DMS153 treated with DMSO at 0.1 percent for 48 hours (cell line): ENCODE results near the gene CAMTA1.
"Not testable (repeated sequence)": the region's sequence is repeated elsewhere in the genome, so short reads cannot be mapped to it uniquely, and the experiment has no call there.

Experiments
- DNase-seq: peaks from one replicate; lab custom pipeline; 2025; ENCODE audit not compliant: unreplicated experiment; lab: John Stamatoyannopoulos, UW

CAMTA1 gene

DNA sequence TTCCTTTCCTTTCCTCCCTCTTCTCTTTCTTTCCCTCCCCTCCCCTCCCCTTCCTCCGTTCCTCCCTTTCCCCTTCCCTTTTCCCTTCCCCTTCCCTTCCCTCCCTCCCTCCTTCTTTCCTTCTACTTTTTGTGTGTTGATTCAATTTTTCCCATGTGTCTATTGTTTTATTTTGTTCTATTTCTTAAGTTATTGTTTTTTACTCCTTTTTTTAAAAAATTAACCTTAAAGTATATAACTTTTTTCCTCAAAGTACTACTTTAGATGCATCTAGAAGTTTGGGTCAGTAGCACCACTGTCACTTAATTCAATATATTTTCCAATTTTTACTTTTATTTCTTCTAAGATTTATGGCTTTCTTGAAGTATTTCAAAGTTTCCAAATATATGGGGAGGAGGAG lies 537.7 kb downstream of the CAMTA1 start:
- no peak for DNase-seq

DNA sequence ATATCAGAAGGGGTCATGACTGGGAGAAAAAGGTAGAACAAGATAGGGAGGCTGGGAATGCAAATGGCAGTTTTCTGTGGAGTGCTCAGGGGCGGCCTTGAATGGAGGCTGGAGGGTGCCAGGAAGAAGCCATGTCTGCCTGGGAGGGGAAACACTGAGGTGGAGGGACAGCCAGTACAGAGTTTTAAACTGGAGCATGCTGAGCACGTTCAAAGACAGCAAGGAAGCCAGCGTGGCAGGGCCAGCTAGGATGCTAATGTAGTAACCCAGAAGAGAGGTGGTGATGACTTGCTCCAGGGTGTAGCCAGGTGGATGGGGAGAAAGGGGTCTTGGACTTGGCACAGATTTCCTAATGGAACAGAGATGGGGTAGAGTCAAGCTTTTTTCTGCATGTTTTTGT lies 540.0 kb downstream of the CAMTA1 start:
- DNase-seq, result no peak

DNA sequence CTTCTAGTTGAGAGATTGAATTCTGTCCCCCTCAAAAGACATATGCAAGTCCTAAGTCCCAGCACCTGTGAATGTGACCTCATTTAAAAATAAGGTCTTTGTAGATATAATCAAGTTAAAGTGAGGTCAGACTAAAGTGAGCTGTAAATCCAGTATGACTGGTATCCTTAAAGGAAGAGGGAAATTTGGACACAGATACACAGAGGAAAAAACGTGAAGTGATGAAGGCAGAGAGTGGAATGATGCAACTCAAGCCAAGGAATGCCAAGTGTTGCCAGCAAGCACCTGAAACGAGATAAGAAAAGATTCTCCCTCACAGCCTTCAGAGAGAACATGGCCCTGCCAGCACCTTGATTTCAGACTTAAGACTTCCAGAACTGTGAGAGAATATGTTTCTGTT lies 541.1 kb downstream of the CAMTA1 start:
- no peak for DNase-seq

DNA sequence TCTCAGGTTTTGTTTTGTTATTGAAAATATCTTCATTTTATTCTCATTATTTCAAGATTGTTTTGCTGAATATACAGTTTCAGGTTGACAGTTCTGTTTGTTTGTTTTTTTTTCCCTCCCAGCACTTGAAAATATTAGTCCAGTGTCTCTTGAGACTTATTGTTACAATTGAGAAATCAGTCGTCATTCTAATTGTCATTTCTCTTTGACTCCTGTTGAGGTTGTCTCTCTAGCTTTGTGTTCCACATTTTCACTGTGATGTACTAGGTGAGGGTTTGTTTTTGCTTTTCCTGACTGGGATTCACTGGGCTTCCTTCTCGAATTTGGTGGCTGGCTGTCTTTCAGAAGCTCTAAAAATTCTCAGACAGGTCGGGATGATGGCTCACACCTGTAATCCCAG lies 542.6 kb downstream of the CAMTA1 start:
- no peak for DNase-seq

DNA sequence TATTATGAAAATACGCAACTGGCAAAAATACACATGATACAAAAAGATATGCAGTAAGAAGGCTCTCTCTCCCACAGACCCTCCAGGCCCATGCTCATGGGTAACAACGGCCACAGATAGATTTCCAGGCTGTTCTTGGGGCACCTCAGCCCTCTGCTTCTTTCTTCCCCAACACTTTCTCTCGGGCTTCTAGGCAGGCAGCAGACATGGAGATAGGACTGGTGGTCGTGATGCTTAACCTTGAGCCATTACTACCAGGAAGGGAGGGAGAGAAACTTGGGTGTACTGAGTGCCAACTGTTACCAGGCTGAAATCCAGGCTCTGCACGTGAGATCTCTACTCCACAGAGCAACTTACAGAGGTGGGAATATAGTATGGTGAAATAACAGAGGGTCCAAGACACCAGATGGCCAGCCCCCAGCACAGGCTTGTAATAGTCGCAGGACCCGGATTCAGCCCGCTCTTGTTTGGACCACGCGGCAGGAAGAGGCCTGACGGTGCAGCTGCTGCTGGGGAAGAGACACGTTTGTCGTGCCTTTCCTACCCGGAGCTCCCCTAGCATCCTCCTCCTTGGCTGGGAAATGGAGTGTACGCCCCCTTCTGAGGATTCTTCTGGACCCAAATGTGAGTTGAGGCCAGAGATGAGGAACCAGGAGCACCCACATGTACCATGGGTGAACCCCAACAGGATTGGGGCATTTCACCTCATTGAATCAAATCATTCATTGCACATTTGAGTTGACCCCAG lies 544.8 kb downstream of the CAMTA1 start:
- no peak for DNase-seq

DNA sequence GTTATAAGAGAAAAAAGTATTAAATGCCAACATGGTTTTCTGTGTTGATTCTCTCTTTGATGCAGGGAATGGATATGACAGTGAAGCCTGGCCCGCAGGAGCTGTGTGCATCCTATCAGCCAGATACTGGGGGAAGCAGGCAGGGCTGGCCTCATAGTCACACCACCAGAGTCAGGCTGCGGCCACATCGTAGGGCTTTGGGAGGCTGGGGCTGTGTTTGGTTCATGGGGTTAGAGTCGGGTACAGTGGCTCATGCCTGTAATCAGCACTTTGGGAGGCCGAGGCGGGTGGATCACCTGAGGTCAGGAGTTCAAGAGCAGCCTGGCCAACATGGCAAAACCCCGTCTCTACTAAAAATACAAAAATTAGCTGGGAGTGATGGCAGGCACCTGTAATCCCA lies 545.5 kb downstream of the CAMTA1 start:
- not testable (repeated sequence) for DNase-seq

DNA sequence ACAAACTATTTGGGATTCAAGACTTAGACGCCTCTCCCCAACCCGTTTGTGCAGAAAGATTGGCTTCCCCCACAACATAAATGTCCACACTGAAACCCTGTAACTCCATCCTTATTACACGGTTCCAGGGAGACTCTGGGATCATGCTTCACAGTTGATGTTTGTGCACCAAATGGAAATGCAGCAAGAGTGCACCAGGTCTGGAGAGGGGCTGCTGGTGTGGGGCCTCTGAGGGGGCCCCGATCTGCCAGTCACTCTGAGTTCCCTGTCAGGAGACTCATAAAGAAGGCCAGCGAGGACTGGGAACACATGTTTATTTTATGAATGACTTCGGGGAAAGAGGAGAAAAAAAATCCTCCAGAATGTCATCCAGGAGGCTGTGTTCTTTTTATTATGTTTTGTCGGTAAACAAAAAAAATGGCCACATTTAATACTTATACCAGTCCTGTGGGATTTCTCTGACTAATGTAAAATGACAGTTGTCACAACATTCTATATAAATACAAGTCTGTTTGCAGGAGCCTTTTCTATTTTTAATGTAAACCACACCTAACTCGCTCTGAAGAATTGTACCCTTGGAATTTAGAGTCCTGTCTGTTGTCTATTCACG lies 546.8 kb downstream of the CAMTA1 start:
- no peak for DNase-seq

DNA sequence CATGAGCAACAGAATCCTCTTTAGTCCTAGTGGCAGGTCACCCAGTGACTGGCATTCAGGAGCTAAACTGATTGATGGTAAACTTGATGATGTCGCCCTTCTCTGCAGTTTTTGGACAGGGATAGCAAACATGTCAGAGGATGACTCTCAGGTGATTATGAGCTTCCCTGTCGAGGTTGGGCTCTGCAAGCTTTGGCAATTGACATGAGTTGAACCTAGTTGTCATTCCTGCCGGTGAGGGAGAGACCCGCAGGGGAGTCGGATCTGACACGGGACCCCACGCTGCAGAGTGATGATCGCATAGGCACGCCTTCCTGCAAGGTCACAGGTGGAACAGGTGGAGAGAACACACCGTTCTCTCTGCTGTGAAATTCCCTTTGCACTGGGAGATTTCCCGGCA lies 547.8 kb downstream of the CAMTA1 start:
- no peak for DNase-seq

DNA sequence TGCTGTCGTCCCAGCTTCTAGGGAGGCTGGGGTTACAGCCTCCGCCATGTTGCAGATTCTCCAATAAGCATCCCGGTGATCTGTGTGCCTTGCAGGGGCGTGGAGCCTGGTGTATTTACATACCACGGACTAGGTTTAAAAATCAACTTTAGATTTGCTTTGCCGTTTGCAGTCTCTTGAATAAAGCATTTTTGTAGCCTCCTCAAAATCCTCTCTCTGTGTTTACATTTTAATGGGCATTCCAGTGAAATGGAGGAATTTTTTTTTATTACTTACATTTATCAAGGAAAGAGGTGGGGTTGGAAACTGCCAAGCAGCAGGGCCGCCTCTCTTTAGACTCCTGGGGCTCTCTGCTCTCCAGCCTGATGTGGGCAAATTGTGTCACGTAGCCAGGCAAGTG lies 548.4 kb downstream of the CAMTA1 start:
- DNase-seq, result no peak

DNA sequence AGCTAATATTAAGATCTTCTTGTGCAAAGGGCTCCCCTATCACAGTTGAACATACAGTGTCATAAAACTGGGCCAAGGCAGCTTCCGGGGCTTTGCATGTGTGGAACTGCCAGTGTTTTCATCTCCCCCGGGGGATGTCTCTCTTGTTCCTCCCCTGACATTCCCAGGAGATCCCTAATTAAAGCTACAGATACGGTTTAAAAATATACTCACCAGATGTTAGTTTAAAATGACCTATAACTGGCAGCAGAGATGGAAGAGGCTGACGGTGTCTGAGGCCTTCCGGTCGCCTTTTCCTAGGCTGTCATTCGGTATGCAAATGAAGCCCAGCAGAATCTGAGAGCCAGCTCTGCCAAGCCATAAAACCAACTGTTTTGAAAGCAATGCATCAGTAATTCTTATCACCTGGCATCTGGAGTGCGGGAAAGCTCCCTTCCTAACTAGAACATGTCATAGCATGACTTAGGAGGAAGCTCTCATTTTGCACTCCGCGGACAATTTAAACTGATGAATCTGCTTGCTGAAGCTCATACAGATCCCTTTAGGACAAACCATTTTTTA lies 549.3 kb downstream of the CAMTA1 start:
- DNase-seq, result peak; percentile 99

DNA sequence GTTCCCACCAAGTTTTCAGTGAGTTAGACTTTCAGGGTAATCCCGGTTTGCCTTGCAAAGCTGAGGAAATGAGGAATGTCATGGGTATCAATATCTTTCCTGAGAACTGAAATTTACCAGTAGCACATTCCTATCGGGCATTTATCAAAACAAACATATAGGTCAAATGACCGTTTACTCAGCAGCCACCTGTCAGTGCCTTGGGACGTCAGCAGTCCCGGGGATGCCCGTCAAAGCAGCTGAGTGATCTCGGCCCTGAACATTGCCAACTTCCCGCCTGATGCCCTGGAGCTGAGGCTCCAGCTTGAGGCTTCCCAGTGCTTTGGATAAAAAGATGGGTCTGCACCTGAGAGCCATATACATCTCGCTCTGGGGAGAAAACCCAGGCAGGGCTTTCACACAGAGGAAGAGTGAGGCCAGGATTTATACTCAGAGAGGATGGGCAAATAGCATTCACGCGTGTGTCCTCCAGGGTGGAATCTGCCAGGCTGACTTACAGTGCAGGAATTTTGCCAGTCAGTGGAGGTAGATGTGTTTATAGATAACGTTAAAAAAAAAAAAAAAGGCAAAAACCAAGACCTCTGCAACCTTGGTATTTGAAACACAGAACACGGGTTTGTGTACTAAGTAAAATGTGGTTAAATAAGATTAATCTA lies 550.1 kb downstream of the CAMTA1 start:
- peak; percentile 38 for DNase-seq

DNA sequence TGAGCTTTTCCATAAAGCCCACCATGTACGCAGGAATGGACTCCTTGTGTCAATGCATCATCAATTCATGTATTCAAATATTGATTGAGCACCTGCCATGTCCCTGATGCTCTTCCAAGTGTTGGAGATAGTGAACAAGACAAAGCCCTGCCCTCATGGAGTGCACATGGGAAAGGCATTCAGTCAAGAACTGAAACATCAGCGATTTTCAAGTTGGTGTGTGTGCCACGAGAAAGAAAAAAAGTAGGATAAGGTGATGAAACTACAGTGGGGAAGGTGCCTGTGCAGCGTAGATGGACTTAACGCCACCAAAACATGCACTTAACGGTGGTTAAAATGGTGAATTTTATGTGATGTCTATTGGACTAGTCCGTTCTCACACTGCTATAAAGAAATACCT lies 553.2 kb downstream of the CAMTA1 start:
- DNase-seq, result no peak

DNA sequence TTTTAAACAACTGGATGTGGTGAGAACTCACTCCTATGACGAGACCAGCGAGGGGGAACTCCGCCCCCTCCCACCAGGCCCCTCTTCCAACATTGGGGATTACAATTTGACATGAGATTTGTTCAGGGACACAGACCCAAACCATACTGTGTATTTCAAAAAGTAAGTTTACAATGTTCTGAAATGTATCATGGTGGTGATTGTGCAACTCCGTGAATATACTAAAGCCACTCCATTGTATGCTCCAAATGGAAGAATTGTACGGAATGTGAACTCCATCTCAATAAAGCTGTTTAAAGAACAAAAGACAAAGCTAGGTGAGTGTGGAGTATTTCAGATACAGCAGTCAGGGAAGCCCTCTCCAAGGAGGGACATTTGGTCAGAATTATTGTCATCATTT lies 553.8 kb downstream of the CAMTA1 start:
- no peak for DNase-seq

DNA sequence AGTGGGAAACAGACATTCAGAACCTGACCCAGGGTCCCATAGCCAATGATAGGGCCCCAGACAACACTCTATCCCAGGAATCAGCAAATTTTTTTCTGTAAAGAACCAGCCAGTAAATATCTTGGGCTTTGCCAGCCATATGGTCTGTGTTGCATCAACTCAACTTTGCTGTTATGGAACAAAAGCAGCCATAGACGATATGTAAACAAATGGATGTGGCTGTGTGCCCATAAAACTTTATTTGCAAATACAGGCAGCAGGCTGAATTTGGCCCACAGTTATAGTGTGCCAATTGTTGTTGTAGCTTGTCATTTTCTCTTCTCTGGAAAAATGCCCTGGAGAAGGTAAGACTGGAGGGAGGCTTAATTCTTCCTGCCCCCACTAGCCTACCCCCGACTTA lies 554.7 kb downstream of the CAMTA1 start:
- DNase-seq, result peak; percentile 53

DNA sequence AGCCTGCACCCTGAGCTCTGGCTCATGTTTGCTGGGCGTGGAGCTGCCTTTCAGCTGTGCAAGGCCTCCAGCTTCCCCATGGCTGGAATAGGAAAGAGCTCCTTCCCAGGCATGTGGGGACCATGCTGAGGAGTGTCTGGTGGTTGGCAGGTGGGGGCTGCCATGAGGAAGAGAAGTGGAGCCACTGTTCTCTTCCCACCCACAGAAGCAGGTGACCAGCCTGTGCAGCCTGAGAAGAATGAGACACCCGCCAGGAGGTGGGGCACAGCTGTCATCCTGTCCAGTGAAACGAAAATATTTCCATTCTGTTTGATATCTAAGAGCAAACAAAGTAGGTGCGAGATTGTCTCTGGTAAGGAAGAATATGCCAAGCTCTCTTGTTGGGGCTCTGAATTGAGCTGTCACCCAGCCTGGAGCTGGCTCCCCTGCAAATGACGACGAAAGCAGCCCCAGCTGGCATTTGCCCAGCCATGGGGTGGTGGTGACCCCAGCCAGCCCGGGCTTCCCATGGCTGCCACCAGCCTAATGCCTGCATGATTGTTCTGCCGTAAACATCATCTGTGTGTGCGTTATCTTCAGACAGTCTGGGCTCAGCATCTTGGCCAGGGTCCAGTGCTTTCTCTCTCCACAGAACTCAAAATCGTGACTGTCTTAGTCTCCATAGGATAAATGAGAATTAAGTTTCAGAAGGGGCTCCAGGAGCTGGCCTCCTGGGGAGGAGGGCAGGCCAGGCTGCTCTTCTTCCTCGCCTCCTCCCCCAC lies 556.1 kb downstream of the CAMTA1 start:
- peak; percentile 58 for DNase-seq

DNA sequence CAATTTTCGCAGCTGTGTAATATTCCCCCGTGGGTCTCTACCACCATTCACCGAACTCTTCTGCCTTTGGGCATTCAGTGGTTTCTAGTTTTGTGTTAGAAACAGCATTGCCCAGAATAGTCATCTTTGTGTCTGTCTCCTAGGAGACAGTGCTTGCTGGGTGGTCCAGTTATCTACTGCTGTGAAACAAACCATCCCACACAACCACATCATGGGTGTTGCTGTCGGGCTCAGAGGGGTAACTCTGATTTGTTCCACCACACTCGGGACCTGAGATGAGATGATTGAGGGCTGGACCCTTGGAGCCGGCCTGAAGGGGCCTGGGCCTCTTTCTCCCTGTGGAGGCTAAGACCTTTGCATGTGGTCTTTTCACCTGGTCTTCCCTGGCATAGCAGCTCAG lies 558.6 kb downstream of the CAMTA1 start:
- no peak for DNase-seq

DNA sequence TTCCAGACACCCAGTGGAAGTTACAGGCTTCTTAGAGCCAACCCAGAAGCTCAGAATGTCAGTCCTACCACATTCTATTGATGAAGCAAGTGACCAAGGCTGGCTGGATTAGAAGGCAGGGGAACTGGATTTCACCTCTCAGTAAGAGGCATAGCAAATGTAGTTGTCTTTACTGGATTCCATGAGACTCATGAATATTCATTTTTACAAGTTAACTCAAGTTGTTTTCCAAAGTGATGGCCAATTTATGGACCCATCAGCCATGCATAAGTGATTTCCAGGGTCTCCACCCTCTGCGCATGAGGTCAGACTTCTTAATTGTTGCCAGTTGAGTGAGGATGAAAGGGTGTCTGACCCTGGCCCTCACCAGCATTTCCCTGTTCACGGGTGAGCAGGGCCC lies 559.0 kb downstream of the CAMTA1 start:
- DNase-seq, result no peak

DNA sequence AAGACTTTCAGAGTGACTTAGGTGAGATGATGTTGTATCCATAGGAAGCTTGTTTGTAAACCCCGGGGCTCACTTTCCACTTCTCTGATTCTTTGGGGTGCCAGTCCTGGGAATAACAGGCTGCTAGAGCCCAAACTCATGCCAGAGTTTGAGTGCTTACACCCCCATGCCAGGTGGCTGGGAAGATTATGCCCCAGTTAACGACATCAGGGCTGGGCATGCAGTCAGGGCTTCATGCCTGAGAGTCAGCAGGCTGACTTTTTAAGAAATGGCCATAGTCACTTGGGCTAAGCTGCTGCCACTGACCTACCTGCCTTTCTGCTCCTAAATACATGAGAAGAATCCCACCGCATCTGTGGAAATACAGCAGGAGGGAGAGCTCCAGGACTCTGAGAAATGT lies 560.3 kb downstream of the CAMTA1 start:
- DNase-seq, result no peak

DNA sequence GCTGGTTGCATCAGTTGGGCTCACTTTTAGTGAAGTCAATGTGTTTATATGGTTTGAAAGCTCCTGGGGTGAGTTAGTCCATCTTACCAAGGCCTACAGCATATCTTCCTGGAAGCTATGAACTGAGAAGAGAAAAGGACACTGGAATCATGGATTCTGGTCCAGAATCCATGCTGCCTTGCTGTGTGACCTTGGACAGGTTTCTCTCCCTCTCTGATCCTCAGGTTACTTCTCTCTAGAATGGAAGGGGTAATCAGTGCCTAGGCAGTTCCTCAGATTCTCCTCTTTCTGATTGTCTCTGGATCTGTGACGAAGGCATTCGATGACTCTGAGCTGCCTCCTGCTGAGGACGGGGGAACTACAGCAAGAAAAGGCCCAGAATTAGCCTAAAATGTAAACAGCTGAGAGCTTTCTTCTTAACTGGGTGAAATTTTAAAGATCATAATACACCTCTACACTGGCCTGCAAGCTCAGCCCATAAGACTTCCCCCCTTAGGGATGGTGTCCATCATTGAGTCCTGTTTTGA lies 560.9 kb downstream of the CAMTA1 start:
- no peak for DNase-seq

DNA sequence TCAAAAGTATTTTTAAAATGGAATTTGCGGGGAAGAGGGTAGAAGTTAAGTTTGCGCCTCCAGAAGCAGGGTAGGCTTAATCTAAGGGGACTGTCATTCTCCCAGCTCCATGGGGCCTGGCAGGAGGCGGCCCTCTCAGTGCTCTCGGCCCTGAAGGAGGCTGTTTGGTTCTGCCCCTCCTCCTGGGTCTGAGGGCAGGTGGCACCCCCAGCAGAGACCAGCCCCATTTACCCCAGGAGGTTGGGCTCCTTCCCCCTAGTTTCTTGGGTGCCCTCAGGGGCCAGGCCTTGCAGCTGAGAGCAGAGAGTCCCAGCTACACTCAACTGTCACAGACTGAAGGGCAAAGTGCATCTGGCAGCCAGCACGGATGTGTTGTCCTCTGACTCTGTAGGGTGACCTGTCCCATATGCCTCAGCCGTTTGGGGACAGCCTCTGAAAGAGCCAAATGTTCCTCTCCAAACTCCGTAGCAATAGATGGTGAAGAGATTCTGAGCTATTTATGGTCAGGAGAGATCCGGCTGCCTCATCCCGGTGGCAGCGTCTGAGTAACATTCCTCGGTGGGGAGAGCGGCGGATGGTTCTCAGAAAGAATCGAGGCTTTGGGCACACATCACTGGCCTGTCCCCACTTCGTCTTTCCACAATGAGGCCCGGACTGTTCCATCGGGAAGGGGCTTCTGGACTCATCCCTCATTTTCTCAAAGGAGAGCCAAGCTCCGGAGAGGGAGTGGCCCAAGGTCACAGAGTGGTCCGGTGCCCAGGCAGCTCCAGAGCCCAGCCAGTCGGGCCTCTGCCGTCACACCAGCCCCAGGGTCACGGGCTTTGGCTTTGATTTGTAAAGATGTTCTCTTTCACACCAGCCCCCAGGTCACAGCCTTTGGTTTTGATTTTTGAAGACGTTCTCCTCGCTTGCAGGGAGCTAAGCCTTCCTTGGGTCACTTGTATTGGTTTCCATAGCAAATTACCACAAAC lies 561.6 kb downstream of the CAMTA1 start:
- DNase-seq, result no peak
